A549 (cell line): ENCODE results near the gene KCNQ5.

ENCODE experiments used
- GATA3 ChIP-seq: IDR thresholded peaks from 2 replicates; pipeline ENCODE4 v1.6.1; 2012; ENCODE audit warnings: borderline replicate concordance
- TF ChIP-seq, protein P1 (sequence below): fragments of >200 bp; sonication (Bioruptor Twin); formaldehyde crosslinking; IDR thresholded peaks from 3 replicates; pipeline ENCODE4 v1.5.1; 2016

GRCh38 chr6:72967329-72967728 is 345.5 kb downstream of the KCNQ5 start:
- TF ChIP-seq, protein P1, sequence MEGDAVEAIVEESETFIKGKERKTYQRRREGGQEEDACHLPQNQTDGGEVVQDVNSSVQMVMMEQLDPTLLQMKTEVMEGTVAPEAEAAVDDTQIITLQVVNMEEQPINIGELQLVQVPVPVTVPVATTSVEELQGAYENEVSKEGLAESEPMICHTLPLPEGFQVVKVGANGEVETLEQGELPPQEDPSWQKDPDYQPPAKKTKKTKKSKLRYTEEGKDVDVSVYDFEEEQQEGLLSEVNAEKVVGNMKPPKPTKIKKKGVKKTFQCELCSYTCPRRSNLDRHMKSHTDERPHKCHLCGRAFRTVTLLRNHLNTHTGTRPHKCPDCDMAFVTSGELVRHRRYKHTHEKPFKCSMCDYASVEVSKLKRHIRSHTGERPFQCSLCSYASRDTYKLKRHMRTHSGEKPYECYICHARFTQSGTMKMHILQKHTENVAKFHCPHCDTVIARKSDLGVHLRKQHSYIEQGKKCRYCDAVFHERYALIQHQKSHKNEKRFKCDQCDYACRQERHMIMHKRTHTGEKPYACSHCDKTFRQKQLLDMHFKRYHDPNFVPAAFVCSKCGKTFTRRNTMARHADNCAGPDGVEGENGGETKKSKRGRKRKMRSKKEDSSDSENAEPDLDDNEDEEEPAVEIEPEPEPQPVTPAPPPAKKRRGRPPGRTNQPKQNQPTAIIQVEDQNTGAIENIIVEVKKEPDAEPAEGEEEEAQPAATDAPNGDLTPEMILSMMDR: no peak
- TF ChIP-seq GATA3: no peak
